Nephron (organoid): ENCODE data around the gene ZC2HC1C.
"Not testable (repeated sequence)": the region's sequence is repeated elsewhere in the genome, so short reads cannot be mapped to it uniquely, and the experiment has no call there.

Experiments used
- H3K27ac Mint-ChIP-seq, 3 experiments: 2 replicates each; pipeline ENCODE4 v1.8.0; 2020; ENCODE audit warnings: mixed read lengths in 3 of 3, mild to moderate bottlenecking in 2 of 3, moderate library complexity in 1 of 3
- H3K27me3 Mint-ChIP-seq: 2 replicates; pipeline ENCODE4 v1.8.0; 2021; ENCODE audit warnings: low read depth, mild to moderate bottlenecking, moderate library complexity, mixed read lengths
- H3K36me3 Mint-ChIP-seq: 2 replicates; pipeline ENCODE4 v1.8.0; 2020; ENCODE audit warnings: low read depth, mixed read lengths
- H3K4me1 Mint-ChIP-seq: 2 replicates; pipeline ENCODE4 v1.8.0; 2020; ENCODE audit warnings: mixed read lengths
- H3K4me3 Mint-ChIP-seq, 3 experiments: 2 replicates each; pipeline ENCODE4 v1.8.0; 2020; ENCODE audit warnings: mild to moderate bottlenecking in 3 of 3, mixed read lengths in 3 of 3, moderate library complexity in 2 of 3
- H3K9me3 Mint-ChIP-seq: 2 replicates; pipeline ENCODE4 v1.8.0; 2020; ENCODE audit warnings: mixed read lengths
- TF ChIP-seq, protein P1 (sequence below), 3 experiments: fragments of 200-600 bp; sonication (generic); IDR thresholded peaks; one replicate each; pipeline ENCODE4 v1.5.0; 2021; ENCODE audit warnings: antibody characterized with exemption in 3 of 3; ENCODE audit not compliant: unreplicated experiment in 3 of 3

The ZC2HC1C gene

DNA sequence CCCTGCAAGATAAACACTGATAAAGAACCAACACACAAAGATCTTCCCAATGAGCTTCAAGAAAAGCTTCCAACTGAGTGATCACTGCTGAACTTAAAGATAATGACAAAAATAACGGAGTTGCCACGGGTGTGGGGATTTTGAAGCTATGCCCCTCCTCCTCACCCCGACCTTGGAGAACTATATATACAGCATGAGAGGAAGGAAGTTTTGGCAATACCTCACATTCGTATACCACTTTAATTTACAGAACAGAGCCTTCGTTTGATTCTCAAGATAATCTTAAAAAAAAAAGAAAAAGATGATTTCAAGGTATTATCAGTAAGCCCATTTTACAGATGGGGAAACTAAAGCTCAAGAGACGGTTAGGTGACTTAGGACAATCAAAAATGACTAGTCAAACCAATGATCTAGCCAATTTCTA lies 56.7 kb downstream of the ZC2HC1C start:
- Mint-ChIP-seq H3K9me3 (no peaks in the 10 kb centered on the region), H3K36me3 (peaks cover 10% of the 10 kb centered on the region), H3K4me3 (peak overlapping the region; percentile 84 to 93 (median 92)), H3K27ac (peak overlapping the region; percentile 94 to 100 (median 99)), H3K27me3 (no peaks in the 10 kb centered on the region), H3K4me1 (peaks cover 32% of the 10 kb centered on the region)
- TF ChIP-seq, protein P1, sequence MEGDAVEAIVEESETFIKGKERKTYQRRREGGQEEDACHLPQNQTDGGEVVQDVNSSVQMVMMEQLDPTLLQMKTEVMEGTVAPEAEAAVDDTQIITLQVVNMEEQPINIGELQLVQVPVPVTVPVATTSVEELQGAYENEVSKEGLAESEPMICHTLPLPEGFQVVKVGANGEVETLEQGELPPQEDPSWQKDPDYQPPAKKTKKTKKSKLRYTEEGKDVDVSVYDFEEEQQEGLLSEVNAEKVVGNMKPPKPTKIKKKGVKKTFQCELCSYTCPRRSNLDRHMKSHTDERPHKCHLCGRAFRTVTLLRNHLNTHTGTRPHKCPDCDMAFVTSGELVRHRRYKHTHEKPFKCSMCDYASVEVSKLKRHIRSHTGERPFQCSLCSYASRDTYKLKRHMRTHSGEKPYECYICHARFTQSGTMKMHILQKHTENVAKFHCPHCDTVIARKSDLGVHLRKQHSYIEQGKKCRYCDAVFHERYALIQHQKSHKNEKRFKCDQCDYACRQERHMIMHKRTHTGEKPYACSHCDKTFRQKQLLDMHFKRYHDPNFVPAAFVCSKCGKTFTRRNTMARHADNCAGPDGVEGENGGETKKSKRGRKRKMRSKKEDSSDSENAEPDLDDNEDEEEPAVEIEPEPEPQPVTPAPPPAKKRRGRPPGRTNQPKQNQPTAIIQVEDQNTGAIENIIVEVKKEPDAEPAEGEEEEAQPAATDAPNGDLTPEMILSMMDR (IDR thresholded peaks at IDR 0.05; ENCODE audit: unreplicated experiment in 3 of 3) = no peak

DNA sequence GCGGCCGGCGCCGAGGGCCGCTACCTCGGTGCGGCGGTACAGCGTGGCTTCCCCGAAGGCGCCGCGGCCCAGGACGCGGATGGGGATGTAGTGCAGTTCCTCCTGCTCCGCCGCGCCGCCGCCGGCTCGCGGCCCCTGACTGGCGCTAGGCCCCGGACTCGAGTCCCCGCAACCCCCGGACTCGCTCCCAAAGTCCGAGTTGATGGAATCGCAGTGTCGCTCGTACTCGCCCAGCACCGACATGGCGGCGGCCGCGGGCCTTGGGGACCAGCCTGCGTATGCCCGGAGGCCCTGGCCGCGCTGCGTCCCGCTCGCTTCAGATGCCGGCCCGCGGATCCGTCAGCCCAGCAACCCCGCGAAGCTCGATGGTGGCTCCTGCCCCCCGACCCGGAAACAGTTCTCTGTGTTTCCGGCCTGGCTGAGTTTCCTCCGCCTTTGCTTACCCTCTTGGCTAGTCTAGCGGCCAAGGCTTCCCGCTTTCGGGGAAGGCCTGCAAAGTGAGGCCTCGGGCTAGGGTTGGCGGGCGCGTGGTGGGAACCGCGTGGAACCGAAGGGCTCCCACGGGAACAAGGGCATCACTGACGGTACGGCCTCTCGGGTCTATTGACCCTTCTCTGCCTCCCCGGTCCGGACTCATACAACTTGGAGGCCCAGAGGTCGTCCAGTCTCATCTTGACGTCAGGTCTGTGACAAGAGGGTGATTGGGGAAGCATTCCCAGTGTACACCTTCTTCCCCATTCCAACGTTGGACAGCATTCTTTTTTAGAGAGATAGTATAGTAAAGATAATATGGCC lies 57.4 kb downstream of the ZC2HC1C start, which contains the start of gene NEK9:
TSS of gene NEK9 (minus strand) at position 370 of the 795 bp plus-strand sequence. CDS start at position 243, 127 bp downstream.
- H3K27ac Mint-ChIP-seq = peak within 1 kb of the TSS; percentile 99 to 100 (median 100)
- H3K4me3 Mint-ChIP-seq = peak within 1 kb of the TSS; percentile 84 to 93 (median 92)
- no peaks in the 10 kb centered on the region for H3K9me3 Mint-ChIP-seq

DNA sequence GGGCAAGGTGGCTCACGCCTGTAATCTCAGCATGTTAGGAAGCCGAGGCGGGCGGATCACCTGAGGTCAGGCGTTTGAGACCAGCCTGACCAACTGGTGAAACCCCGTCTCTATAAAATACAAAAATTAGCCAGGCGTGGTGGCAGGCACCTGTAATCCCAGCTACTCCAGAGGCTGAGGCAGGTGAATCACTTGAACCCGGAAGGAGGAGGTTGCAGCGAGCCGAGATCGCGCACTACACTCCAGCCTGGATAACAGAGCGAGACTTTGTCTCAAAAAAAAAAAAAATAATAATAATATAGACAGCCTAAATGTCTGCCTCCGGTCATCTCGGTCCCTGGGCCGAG lies 58.0 kb downstream of the ZC2HC1C start:
- H3K9me3 Mint-ChIP-seq, H3K36me3 Mint-ChIP-seq, H3K27me3 Mint-ChIP-seq: not testable (repeated sequence)
- H3K4me1 Mint-ChIP-seq = peaks cover 32% of the 10 kb centered on the region
- peak overlapping the region; percentile 99 to 100 (median 100) for H3K27ac Mint-ChIP-seq
- H3K4me3 Mint-ChIP-seq = peak overlapping the region; percentile 84 to 93 (median 92)

More for the DNA sequence above, 57.4 kb downstream of the ZC2HC1C start, which contains the start of gene NEK9:
- TF ChIP-seq, protein P1 (IDR thresholded peaks at IDR 0.05; ENCODE audit: unreplicated experiment in 3 of 3) = no peak
- peaks cover 32% of the 10 kb centered on the region for H3K4me1 Mint-ChIP-seq
- H3K36me3 Mint-ChIP-seq = peaks cover 7% of the 10 kb centered on the region
- no peaks in the 10 kb centered on the region for H3K27me3 Mint-ChIP-seq

DNA sequence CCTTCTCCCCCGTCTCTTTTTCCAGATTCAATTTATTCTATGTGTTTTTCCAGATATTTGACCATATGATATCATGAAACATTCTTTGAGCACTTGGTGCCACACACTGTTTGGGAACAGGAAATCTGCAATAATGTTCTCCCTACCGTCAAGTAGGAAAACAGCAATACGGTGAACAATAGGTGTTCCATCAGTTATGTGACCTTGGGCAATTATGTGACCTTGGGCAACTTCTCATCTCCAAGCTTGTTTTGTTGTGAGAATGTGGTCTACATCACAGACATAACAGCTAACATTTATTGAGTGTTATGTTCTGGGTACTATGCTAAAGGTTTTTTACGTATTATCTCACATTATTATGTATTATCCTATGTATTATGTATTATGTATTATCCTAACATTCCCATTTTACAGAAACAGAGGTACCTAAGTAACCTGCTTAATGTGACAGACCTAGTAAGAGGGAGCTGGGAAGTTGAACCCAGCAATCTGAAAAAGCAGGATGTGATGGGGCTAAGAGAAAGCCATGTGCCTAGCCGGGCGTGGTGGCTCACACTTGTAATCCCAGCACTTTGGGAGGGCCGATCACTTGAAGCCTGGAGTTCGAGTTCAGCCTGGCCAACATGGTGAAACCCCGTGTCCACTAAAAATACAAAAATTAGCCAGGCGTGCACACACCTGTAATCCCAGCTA lies 58.6 kb downstream of the ZC2HC1C start:
- peaks cover 12% of the 10 kb centered on the region for H3K36me3 Mint-ChIP-seq

DNA sequence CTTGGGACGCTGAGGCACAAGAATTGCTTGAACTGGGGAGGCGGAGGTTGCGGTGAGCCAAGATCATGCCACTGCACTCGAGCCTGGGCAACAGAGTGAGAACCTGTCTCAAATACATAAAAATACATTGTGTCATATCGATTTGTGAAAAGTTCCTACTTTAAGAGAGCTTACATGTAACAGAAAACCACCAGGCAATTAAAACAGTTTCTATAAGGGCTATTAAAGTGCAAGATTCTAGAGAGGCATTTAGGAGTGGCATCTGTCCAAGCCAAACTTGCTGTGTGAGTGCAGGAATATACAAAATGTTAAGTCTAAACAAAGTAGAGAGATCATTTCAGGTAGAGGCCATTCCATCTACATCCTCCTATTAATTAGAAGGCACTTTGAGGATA lies 59.2 kb downstream of the ZC2HC1C start:
- H3K4me3 Mint-ChIP-seq = peak overlapping the region; percentile 57 to 70 (median 64)
- H3K27ac Mint-ChIP-seq = peak overlapping the region in 1 of 3 experiments; percentile 31
- peaks cover 17% of the 10 kb centered on the region for H3K36me3 Mint-ChIP-seq
- TF ChIP-seq, protein P1 (IDR thresholded peaks at IDR 0.05; ENCODE audit: unreplicated experiment in 3 of 3) = no peak
- no peaks in the 10 kb centered on the region for H3K27me3 Mint-ChIP-seq
- peaks cover 32% of the 10 kb centered on the region for H3K4me1 Mint-ChIP-seq
- peaks cover 3% of the 10 kb centered on the region for H3K9me3 Mint-ChIP-seq

More for the DNA sequence above, 58.6 kb downstream of the ZC2HC1C start:
- Mint-ChIP-seq H3K27me3 (no peaks in the 10 kb centered on the region), H3K4me1 (peaks cover 32% of the 10 kb centered on the region), H3K4me3 (peak overlapping the region; percentile 84 to 93 (median 92)), H3K9me3 (peaks cover under 1% of the 10 kb centered on the region), H3K27ac (peak overlapping the region; percentile 99 to 100 (median 100))
- TF ChIP-seq, protein P1 (IDR thresholded peaks at IDR 0.05; ENCODE audit: unreplicated experiment in 3 of 3) = no peak
